NB4 (cell line): ENCODE results near the gene ZNF148.

Experiments
- CTCF ChIP-seq: IDR thresholded peaks from one replicate; pipeline ENCODE4 v1.5.1; 2012; ENCODE audit warnings: low read depth, low read length
- MYC ChIP-seq: IDR thresholded peaks from 2 replicates; pipeline ENCODE4 v1.6.1; 2011; ENCODE audit warnings: low read depth, low read length
- POLR2A ChIP-seq: IDR thresholded peaks from 2 replicates; pipeline ENCODE4 v1.6.1; 2011; ENCODE audit warnings: mild to moderate bottlenecking; ENCODE audit not compliant: insufficient read length; ENCODE audit errors: extremely low read depth
- TF ChIP-seq, protein P1 (sequence below): IDR thresholded peaks from 2 replicates; pipeline ENCODE4 v1.6.1; 2011; ENCODE audit warnings: low read depth, low read length

- TF ChIP-seq CTCF (no peak), POLR2A (no peak), MYC (no peak)
- TF ChIP-seq, protein P1, sequence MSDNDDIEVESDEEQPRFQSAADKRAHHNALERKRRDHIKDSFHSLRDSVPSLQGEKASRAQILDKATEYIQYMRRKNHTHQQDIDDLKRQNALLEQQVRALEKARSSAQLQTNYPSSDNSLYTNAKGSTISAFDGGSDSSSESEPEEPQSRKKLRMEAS: no peak
These were observed 39.5 kb upstream of the ZNF148 start for GRCh38 chr3:125414669-125415068.
